Measurements from ENCODE around the gene CBX4.

DNA sequence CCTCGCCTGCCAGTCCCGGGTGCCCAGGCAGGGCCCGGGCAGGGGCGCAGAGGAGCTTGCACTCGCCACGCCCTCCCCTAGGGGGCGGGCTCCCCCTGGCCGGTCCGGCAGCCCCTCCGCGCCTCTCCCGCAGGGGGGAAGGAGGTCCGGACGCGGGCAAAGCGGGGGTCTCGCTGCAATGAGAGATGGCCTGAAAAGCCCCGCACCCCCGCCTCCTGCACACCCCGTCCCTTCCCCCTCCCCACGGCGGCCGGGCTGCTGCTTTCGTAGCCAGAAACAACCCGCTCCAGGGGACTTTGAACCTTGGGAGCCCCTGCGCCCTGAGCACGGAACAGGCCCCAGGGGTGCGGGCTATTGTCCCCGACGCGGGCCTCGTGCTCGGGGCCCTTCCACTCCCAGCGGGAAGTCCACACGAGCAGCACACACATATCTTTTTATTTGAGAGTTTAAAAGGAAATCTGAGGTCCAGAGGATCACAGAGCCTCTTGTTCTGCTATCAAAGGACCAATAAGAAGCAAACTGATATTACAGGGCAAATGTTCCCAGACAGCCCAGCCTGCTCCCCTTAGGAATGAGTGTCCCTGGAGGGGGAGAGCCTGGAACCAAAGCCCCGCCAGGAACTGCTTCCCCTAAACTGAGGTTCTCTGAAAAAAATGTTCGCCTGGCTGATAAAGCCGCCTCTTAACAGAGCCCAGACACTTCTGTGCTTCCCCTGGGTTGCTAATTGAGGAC lies 5.8 kb upstream of the CBX4 start:
- TF ChIP-seq, protein P1, sequence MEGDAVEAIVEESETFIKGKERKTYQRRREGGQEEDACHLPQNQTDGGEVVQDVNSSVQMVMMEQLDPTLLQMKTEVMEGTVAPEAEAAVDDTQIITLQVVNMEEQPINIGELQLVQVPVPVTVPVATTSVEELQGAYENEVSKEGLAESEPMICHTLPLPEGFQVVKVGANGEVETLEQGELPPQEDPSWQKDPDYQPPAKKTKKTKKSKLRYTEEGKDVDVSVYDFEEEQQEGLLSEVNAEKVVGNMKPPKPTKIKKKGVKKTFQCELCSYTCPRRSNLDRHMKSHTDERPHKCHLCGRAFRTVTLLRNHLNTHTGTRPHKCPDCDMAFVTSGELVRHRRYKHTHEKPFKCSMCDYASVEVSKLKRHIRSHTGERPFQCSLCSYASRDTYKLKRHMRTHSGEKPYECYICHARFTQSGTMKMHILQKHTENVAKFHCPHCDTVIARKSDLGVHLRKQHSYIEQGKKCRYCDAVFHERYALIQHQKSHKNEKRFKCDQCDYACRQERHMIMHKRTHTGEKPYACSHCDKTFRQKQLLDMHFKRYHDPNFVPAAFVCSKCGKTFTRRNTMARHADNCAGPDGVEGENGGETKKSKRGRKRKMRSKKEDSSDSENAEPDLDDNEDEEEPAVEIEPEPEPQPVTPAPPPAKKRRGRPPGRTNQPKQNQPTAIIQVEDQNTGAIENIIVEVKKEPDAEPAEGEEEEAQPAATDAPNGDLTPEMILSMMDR (conservative IDR thresholded peaks at IDR 0.05; ENCODE audit: low read depth, low read length), result peak; percentile 54
- TF ChIP-seq MAFK (IDR thresholded peaks at IDR 0.05; ENCODE audit: low read depth, low read length) (no peak), RFX5 (IDR thresholded peaks at IDR 0.05; ENCODE audit: low read depth, low read length) (no peak), POLR2A (IDR thresholded peaks at IDR 0.05; ENCODE audit: low read depth, low read length) (no peak), BHLHE40 (IDR thresholded peaks at IDR 0.05; ENCODE audit: low read depth, low read length) (no peak), RAD21 (IDR thresholded peaks at IDR 0.05; ENCODE audit: low read length) (peak; percentile 41), CEBPB (IDR thresholded peaks at IDR 0.05; ENCODE audit: low read depth, low read length) (no peak), FOS (IDR thresholded peaks at IDR 0.05; ENCODE audit: low read depth, low read length) (no peak), SMC3 (IDR thresholded peaks at IDR 0.05; ENCODE audit: low read depth, low read length) (no peak)
- TF ChIP-seq, protein P2, sequence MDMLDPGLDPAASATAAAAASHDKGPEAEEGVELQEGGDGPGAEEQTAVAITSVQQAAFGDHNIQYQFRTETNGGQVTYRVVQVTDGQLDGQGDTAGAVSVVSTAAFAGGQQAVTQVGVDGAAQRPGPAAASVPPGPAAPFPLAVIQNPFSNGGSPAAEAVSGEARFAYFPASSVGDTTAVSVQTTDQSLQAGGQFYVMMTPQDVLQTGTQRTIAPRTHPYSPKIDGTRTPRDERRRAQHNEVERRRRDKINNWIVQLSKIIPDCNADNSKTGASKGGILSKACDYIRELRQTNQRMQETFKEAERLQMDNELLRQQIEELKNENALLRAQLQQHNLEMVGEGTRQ (IDR thresholded peaks at IDR 0.05; ENCODE audit: low read depth, low read length), result no peak

Measured in IMR-90 (cell line).